Suprapubic skin (tissue), 4 donors: ENCODE measurements around the gene HELZ2. TPM values are rescaled to one million over a fixed set of nuclear protein-coding genes. Genes with fewer than 3 reads are reported as not detected.

ENCODE experiments used
- DNase-seq, 2 donors: peaks; one replicate each; pipeline ENCODE4 v3.0.0-alpha.2; 2019; ENCODE audit warnings: low spot score in 2 of 2
- H3K27ac ChIP-seq: fragments of 200-600 bp; sonication (generic); one replicate; pipeline ENCODE4 v1.5.1; 2019
- H3K27me3 ChIP-seq: fragments of 200-600 bp; sonication (generic); one replicate; pipeline ENCODE4 v1.5.1; 2019
- H3K36me3 ChIP-seq: fragments of 200-600 bp; sonication (generic); one replicate; pipeline ENCODE4 v1.5.1; 2019
- H3K4me1 ChIP-seq: fragments of 200-600 bp; sonication (generic); one replicate; pipeline ENCODE4 v1.5.1; 2019
- H3K4me3 ChIP-seq: fragments of 200-600 bp; sonication (generic); one replicate; pipeline ENCODE4 v1.5.1; 2019; ENCODE audit warnings: mild to moderate bottlenecking
- H3K9me3 ChIP-seq: fragments of 200-600 bp; sonication (generic); one replicate; pipeline ENCODE4 v1.5.1; 2019
- CTCF ChIP-seq, 2 donors: fragments of 200-600 bp in 1 of 2; fragments of 450-650 bp in 1 of 2; sonication (generic) in 1 of 2; IDR thresholded peaks; one replicate each; pipeline ENCODE4 v1.5.1; 2016 to 2019; ENCODE audit warnings: antibody characterized with exemption in 2 of 2, mild to moderate bottlenecking in 1 of 2, moderate library complexity in 1 of 2
- EP300 ChIP-seq: sonication (generic); formaldehyde crosslinking; IDR thresholded peaks from one replicate; pipeline ENCODE4 v1.6.1; 2017; ENCODE audit warnings: antibody characterized with exemption
- POLR2A ChIP-seq, 2 donors: fragments of 450-650 bp; IDR thresholded peaks; one replicate each; pipeline ENCODE4 v1.6.1; 2017; ENCODE audit warnings: antibody characterized with exemption in 2 of 2, mild to moderate bottlenecking in 2 of 2, moderate library complexity in 2 of 2
- POLR2AphosphoS5 ChIP-seq, 3 donors: sonication (generic); formaldehyde crosslinking; IDR thresholded peaks; one replicate each; pipeline ENCODE4 v1.6.1; 2017; ENCODE audit warnings: antibody characterized with exemption in 3 of 3
- WGBS: methylation state at CpG from one replicate; pipeline ENCODE4 v1.1.5; 2018; 5-methylcytosine and 5-hydroxymethylcytosine counted together
- total RNA-seq, 4 donors: library from RNA; depleted of rRNA; stranded (reverse); fragments of >200 nt; gene quantifications; one replicate each; pipeline ENCODE4 v1.1.0, GENCODE V29; 2016

The HELZ2 gene
- total RNA-seq, 4 donors from 2014 or later = 22.8 to 36.6 (median 31.8) TPM

GRCh38 chr20:63552481-63553249, 21.4 kb downstream of the HELZ2 start:
- 35% methylated on average over 14 of the region's 15 CpGs for WGBS
- H3K4me3 ChIP-seq = no peak overlapping the region
- H3K27me3 ChIP-seq = peaks cover 23% of the 10 kb centered on the region
- peaks cover 26% of the 10 kb centered on the region for H3K4me1 ChIP-seq
- no peaks in the 10 kb centered on the region for H3K36me3 ChIP-seq
- H3K27ac ChIP-seq = no peak overlapping the region
- H3K9me3 ChIP-seq = no peaks in the 10 kb centered on the region
- TF ChIP-seq EP300 (no peak), POLR2A (IDR thresholded peaks at IDR 0.05) (no peak), CTCF (IDR thresholded peaks at IDR 0.05) (no peak)
- DNase-seq = no peak

- peaks cover 29% of the 10 kb centered on the region for H3K4me1 ChIP-seq
- H3K36me3 ChIP-seq = no peaks in the 10 kb centered on the region
- H3K27me3 ChIP-seq = peaks cover 38% of the 10 kb centered on the region
- no peak overlapping the region for H3K27ac ChIP-seq
- DNase-seq = no peak
- H3K9me3 ChIP-seq = no peaks in the 10 kb centered on the region
- WGBS = 50% methylated on average over 9 of the region's 9 CpGs
- H3K4me3 ChIP-seq = no peak overlapping the region
- TF ChIP-seq EP300 (no peak), POLR2A (IDR thresholded peaks at IDR 0.05) (no peak), POLR2AphosphoS5 (IDR thresholded peaks at IDR 0.05) (no peak), CTCF (IDR thresholded peaks at IDR 0.05) (no peak)
Measured at GRCh38 chr20:63551068-63551467, 23.0 kb downstream of the HELZ2 start.

- no peak overlapping the region for H3K4me3 ChIP-seq
- H3K36me3 ChIP-seq = no peaks in the 10 kb centered on the region
- H3K9me3 ChIP-seq = no peaks in the 10 kb centered on the region
- WGBS = 84% methylated on average over 16 of the region's 18 CpGs
- TF ChIP-seq POLR2A (IDR thresholded peaks at IDR 0.05) (no peak), EP300 (no peak), POLR2AphosphoS5 (IDR thresholded peaks at IDR 0.05) (no peak), CTCF (IDR thresholded peaks at IDR 0.05) (no peak)
- no peak overlapping the region for H3K27ac ChIP-seq
- DNase-seq = no peak
- peaks cover 34% of the 10 kb centered on the region for H3K4me1 ChIP-seq
- H3K27me3 ChIP-seq = peaks cover 41% of the 10 kb centered on the region
Measured at GRCh38 chr20:63549679-63550282, 24.3 kb downstream of the HELZ2 start.

GRCh38 chr20:63549019-63549418, 25.0 kb downstream of the HELZ2 start:
- Histone ChIP-seq H3K27ac (no peak overlapping the region), H3K27me3 (peaks cover 41% of the 10 kb centered on the region), H3K36me3 (no peaks in the 10 kb centered on the region), H3K4me1 (peaks cover 28% of the 10 kb centered on the region), H3K9me3 (no peaks in the 10 kb centered on the region), H3K4me3 (no peak overlapping the region)
- no peak for DNase-seq
- TF ChIP-seq EP300 = no peak
- no peak for TF ChIP-seq POLR2AphosphoS5 (IDR thresholded peaks at IDR 0.05)
- TF ChIP-seq POLR2A (IDR thresholded peaks at IDR 0.05) = no peak
- no peak for TF ChIP-seq CTCF (IDR thresholded peaks at IDR 0.05)
- 49% methylated on average over 4 of the region's 25 CpGs for WGBS

GRCh38 chr20:63548542-63548941, 25.5 kb downstream of the HELZ2 start:
- no peaks in the 10 kb centered on the region for H3K9me3 ChIP-seq
- H3K4me1 ChIP-seq = peaks cover 24% of the 10 kb centered on the region
- H3K4me3 ChIP-seq = no peak overlapping the region
- no peak overlapping the region for H3K27ac ChIP-seq
- no peaks in the 10 kb centered on the region for H3K36me3 ChIP-seq
- TF ChIP-seq CTCF (IDR thresholded peaks at IDR 0.05) = no peak
- no peak for DNase-seq
- peaks cover 41% of the 10 kb centered on the region for H3K27me3 ChIP-seq
- no CpG with 5 or more reads among the region's 11 CpGs for WGBS
